Nucleus accumbens (tissue), 56 donors: Measurements from ENCODE around the gene CACNA1H.

Experiments used
- DNase-seq, 56 donors: peaks; one replicate each; lab custom pipeline; 2025; lab: John Stamatoyannopoulos, UW

Gene CACNA1H

DNA sequence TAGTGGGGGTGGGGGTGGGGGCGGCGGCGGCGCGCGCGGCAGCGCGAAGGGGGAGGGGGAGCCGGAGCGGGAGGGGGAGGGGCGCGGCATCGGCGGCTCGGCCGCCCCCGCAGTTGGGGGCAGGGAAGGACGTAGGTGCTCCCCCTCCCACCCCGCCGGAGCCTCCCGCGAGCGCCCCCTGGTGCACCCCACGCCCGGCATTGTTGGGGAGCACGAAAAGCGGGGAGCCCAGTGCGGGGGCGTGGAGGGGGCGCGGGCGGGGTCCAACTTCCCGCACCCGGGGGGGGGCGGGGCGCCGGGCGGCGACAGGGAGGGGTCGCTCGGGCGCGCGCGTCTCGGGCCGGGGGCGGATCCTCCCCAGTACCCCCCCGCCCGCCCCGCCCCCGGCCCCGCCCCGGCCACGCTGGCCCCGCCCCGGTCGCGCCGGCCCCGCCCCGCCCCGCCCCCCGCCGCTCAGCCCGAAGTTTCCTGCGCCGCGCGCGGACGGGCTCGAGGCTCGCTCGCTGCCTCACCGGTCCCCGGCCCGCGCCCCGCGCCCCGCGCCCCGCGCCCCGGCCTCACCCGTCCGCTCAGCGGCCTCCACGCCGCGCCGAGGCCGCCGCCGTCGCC is at the start of gene CACNA1H:
Gene CACNA1H (plus strand): TSS at position 456 of the 609 bp plus-strand sequence. CDS start 632 bp downstream, outside the sequence.
- DNase-seq = peak in 14 of 56 donors; percentile 10 to 69 (median 34)

DNA sequence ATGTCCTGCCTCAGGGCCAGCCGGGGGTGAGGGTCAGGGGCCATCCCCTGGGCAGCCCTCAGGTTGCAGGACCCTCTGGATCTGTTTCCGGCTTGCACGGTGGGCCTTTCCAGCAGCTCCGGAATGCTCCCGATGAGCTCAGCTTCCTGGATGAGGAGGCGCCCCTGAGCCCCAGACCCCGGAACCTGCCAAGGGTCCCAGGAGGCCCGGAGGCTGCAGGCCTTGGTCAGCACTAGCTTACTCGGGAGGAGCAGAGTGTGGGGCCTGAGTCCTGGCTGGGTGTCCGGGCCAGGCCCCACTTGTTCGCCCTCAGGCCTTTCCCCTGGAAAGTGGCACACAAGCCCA is 49.3 kb upstream of the CACNA1H start:
- no peak for DNase-seq

DNA sequence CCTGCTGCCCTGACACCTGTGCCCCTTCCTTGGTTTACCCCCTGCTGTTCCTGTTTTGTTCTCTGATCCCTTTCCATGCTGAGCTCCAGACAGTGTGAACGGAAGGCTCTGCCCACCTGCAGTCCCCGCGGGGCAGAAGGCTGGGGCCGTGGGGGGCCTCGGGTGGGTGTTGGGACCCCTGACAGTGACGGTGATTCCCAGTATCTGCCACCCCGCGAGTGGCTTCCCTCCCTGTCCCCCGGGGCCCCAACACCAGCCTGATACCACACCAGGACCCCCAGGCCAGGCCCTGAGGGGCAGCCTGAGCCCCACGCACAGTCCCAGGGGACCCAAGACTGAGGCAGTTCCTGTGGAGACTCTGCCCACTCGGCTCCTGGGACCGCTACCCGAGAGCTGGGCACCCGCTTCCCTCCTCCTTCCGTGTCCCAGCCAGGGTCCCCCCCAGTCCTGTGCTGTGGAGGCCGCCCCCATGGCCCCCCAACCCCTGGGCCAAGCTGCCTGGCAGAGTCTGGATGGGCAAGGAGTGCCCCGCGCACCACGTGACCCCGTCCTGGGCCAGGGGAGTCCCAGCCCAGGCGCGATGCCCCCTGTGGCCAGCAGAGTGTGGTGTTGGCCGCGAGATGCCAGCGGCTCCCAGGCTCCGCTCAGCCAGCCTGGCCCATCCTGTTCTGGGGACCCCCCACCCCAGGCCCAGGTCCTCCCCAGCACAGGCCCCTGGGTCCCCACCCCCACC is 46.9 kb upstream of the CACNA1H start:
- peak in 50 of 56 donors; percentile 5 to 83 (median 42) for DNase-seq

DNA sequence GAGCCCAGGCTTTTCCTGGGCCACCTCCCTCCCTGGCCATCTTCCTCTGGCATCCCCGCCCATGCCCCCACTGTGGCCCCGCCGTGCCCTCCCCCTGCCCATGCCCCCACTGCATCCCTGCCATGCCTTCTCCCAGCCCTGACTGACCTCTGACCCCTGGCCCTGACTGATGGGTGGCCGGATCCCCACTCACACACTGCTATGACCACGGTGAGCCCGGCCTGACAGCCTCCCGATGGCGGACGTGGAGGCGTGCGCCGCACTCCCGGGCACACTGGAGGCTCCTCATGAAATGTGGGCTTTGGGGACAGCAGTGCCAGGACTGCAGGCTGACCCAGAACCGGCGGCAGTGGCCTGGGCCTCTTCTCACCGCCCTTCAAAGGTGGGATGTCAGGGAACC is 46.2 kb upstream of the CACNA1H start:
- DNase-seq = no peak

DNA sequence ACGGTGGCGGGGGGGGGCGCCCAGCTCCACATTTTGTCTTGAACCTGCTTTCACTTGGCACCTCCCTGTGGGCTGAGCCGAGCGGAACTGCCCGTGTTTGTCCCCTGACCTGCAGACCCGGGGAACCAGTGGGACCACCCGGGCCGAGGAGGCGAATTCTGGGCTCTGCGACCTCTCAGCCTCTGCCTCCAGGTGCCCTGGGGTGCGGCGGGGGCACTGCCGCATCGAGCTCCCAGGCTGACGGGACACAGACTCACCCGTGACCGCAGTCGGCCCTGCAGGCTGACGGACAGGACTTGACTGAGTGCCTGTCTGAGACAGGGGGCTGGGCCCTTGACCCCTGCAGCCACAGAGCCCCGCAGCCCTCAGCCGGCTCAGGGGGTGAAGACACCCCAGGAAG is 45.8 kb upstream of the CACNA1H start:
- no peak for DNase-seq

DNA sequence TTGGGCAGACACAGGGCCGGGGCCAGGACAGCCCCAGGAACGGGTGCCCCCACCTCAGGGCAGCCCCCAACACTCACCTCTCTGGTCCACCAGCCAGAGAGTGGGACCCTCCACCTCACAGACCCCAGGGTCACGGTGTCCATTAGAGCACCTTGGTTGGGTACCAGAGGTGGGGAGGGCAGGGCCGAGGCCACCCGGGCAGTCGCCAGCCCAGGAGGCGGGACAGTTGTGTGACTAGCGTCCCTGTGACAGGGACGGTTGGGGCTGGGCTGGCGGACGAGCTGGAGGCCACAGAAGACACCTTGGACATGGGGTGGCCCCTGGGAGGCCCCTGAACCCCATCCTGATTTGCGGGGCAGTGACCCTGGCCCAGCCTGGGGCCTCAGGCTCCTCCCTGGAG is 45.2 kb upstream of the CACNA1H start:
- no peak for DNase-seq

DNA sequence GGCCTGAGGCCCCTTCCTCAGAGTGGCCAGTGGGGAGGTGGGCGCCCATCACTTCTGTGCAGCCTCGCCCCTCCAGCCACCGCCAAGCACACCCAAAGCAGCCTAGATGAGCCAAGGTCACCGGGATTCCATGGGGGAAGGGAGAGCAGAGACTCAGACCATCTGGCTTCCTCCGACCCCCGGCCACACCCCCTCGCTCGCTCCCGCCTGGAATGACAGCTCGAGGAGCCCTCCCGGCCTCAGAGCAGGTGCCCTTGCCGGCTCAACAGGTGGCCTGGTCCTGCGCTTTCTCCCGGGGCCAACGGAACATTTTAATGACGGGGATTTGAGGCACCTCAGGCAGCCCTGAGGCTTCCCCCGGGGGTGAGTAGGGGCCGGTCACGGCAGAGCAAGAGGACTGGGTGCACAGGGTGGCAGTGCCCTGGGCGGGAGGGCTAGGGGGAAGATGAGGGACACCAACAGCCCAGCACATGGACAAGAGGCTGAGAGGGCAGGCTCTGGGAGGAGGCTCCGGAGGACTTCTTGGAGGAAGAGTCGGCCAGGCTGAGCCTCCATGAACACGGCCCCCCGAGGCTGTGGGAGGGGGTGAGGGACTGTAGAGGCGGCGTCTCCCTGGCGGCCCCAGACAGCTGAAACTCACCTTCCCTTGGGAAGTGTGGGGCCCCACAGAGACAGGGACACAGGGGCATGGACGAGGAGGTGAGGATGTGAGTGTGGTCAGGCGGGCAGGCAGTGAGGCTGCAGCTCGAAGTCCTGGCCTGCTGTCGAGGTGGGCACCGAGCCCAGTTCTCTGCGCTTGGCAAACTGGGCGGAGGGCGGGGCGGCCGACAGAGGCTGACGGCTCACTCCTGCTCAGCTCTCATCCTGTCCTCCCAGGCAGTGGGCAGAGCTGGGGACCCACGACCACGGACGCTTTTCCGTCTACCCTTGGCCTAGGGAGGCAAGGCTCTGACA is 44.3 kb upstream of the CACNA1H start:
- peak in 28 of 56 donors; percentile 5 to 73 (median 27) for DNase-seq

DNA sequence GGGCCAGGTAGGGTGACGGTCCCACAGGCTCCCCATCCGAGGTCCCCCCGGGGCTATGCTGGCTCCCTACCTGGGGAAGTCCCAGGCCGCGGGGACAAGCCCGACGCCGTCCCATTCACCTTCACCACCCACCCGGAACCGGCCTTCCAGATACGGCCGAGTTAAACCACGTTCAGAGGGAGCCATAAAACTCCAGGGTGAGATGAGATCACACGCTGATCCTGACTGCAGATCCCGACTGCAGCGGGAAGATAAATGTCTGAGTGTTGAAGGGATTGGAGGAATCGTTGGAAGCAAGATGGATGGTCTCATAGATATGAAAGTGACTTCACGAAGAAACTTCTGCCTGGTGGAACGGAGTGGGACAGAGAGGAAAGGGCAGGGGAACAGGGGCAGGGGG is 43.3 kb upstream of the CACNA1H start:
- DNase-seq = no peak

DNA sequence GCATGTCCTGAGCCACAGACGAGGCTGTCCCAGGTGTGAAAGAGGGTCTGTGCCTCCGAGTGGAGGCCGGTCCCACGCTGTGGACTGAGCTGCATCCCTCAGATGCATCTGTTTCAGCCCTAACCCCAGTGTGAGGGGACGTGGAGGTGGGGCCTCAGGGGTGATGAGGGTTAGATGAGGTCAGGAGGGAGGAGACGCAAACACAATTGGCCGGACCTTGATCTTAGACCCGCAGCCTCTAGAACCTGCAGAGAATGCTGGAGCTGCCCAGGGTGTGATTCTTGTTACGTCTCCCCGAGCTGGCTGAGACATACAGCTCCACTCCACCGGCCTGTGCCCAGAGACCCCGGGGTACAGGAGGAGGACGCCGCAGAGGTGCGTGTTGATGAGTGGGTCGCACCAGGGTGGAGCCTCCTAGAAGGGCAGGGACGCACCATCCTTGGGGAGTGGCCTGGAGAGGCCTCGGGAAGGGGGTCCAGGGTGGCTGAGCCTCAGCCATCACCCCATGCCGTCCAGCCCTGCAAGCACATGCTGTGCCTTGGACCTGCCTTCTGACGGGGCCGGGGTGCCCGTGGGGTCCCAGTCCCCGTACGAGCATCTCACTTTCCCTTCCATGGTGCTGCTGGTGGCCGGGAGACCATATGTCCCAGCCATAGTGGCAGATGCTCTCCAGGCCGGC is 40.3 kb upstream of the CACNA1H start:
- no peak for DNase-seq

DNA sequence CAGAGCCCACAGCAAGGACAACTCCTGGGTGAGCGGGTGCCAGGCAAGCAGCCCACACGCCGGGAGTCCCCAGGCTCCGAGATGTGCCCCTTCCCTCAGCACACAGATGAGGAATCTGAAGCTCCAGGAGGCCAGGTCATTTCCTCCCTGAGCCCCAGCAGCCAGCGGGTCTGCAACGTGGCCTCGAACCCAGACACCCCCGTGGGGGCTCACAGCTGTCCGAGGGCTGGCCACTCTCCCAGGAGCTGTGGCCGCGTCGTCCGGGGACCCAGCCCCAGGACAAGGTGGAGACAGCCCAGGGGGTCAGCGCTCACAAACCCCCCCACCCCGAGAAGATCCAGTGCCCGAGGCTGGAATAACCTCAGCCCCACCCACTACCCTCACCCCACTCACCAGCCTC is 39.4 kb upstream of the CACNA1H start:
- no peak for DNase-seq

DNA sequence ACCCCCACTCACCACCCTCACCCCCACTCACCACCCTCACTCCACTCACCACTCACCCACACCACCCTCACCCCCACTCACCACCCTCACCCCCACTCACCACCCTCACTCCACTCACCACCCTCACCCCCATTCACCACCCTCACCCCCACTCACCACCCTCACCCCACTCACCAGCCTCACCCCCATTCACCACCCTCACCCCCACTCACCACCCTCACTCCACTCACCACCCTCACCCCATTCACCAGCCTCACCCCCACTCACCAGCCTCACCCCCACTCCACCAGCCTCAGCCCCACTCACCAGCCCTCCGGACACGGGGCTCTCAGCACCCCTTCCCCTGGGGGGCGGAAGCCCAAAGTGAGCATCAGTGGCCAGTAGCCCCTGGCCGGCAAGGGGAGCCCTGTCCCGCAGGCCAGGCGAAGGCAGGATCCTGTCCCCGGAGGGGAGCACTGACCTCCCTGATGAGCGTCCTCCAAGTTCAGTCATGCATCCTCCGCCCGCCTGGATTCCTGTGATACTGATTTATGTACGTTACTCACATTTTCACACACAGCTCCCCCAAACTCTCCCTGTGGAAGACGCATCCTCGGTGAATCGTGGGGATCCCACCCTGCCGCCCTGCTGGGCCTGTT is 38.9 kb upstream of the CACNA1H start:
- DNase-seq = peak in 1 of 56 donors; percentile 53

DNA sequence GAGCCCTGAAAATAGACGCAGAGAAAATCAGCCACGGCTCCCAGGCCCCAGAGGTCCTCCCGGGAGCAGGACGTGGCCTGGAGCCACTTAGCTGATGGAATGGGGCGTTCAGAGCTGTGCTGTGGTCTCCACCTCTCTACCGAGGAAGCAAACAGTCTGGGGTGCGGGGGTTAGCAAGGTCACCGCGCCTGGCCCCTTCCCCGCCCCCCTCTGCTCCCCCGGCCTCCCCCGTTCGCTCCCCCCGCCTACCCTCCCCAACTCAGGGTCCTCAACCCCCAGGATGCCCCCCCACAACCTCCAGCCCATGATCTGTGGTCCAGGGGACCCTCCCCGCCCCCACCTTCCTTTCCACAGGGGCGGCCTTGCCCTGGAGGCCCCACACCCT is 36.2 kb upstream of the CACNA1H start:
- no peak for DNase-seq

DNA sequence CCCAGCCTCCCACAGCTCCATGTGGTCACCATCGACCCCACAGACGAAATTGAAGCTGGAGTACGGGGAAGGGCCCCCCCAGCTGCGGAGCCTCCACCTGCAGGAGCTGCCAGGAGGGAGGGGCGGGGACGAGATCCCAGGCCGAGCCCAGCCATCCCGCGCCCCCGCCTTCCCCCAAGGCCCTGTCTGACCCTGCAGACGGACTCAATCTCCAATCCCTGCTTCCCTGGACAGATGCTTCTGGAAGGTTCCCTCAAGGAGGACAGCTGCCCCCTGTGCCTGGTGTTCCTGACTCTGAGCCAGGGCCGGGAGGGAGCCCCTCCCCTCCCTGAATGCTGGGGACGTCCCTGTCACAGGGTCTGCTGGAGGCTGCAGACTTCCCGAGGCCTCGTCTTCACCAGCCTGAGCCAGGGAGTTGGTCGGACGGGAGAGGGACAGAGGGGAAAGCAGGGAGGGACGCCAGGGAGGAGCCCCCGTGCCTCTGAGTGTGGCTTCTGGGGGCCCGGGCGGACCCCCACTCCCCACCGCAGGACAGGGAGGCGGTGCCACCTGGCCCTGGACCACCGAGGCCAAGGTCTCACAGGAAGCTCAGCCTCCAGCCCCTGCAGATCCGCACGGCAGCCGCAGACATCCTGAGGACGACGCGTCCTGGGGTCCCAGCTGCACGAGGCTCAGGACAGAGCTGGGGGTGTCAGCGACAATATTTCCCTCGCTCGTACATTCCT is 35.6 kb upstream of the CACNA1H start:
- DNase-seq = peak in 1 of 56 donors; percentile 10

DNA sequence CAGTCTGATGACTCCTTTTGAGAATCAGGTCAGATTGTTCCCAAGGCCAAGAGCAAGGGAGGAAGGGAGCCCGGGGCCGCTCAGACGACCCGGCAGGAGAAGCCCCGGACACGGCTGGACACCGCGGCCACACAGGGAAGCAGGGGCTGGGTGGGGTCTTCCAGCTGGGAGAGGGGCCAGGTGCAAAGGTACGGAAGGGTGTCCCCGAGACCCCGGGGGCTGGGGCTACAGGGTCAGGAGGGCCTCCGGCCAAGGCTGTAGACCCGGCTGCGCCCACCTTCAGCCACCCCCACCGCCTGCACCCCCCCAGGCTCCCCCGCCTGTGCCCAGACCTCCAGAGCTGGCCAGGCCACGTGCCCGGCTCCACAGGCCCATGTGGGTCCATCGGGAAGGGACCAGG is 35.0 kb upstream of the CACNA1H start:
- DNase-seq = no peak

DNA sequence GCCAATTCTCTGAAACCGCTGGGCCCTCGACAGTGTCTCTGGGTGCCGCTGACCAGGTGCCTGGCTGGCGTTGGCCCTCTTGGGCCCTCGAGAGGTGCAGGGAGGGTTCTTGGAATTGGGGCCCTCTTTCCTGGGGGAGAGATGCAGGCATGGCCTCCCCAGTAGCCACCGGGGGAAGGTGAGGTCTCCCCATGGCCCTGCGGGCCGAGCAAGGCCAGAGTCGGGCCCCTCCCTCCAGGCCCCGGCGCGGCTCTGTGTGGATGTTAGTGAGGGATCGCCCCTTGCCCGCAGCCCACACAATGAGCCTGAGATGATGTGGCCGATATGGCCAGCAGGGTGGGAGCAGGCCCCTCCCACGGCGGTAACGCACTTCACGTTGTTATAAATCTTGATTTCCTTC is 33.8 kb upstream of the CACNA1H start:
- no peak for DNase-seq

DNA sequence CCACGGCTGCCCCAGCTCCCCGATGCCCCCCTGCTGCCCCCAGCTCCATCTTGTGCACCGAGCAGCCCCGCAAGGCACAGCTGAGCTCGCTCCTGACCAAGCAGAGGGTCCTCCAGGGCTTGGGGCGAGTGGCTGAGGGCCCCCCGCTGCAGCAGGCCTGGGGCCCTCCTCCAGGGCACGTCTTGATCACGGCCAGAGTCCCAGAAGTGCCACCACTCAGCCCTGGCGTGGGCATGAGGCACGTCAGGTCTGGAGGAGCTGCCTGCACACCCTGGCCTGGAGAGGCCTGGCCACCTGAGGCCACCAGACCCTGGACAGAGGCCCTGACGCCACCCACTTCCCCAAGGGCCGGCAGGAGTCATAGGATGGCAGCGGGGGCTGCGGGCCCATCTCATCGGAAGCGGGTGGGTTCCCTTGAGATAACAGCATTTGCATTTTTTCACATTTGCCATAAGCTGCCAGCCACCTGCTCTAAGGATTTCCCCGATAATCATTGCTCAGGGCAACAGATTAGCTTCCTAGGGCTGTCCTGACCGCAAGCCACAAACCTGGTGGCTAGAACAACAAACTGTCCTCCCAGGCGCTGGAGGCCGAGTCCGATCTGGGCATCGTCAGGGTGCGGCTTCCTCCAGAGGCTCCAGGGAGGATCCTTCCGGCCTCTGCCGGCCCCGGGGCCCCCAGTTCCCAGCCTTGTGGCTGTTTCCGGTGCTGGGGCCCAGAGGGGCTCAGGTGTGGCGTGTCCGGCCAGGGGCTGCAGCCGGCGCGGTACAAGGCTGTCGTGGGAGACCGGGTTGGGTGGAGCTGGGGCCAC is 32.9 kb upstream of the CACNA1H start:
- no peak for DNase-seq

DNA sequence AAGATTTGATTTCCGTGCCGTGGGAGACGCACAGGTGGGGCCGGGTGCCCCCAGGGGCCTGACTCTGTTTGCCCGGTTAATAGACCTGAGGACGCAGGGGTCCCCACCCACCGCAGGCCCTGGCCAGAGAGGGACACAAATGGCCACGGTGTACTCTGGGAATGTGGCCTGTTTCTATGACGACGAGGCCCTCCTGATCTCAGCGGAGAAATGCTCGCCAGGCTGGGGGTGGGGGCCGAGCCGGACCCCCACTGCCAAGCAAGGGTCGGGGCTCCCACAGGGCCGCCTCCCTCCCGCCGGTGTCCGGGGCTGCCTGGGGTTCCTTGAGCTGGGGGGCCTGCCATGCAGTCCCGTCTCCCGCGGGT is 32.3 kb upstream of the CACNA1H start:
- no peak for DNase-seq

DNA sequence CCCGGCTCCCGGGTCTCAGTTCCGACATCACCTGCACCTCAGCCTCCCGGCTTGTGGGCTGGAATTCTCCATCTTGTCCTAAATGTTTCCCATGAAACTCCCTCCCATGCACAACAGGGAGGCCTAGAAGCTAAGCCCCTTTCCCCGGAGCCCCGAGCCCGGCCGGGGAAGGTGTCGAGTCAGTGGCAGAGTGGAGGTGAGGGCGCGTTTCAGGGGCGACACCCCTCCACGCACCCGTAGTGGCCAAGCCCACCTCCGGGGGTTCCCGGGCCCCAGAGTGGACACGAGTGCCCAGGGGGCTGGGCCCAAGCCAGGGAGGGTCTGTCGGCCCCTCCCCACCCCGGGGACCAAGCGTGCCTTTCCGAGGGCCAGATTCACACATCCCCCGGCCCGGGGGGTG is 31.9 kb upstream of the CACNA1H start:
- DNase-seq = no peak
